ENCODE measurements around the gene LNX1. TPM values are rescaled to one million over a fixed set of nuclear protein-coding genes. Genes with fewer than 3 reads are reported as not detected.

Gene LNX1
- total and polyA plus RNA-seq, 9 of the 15 experiments (the other 6 are each of a cell fraction or from before 2014, with no cell fraction given), result 0.40 to 3.6 (median 2.2) TPM

- TF ChIP-seq CHD7 (IDR thresholded peaks at IDR 0.05; ENCODE audit: low read depth, low read length) (no peak), DACH1 (IDR thresholded peaks at IDR 0.05; ENCODE audit: partially characterized antibody) (no peak), E4F1 (CRISPR knock-in tag; IDR thresholded peaks at IDR 0.05; ENCODE audit: borderline replicate concordance) (no peak), ELF4 (CRISPR knock-in tag; IDR thresholded peaks at IDR 0.05) (no peak), THAP7 (CRISPR knock-in tag; IDR thresholded peaks at IDR 0.05) (no peak), CBX3 (IDR thresholded peaks at IDR 0.05; ENCODE audit: borderline replicate concordance in 1 of 2, low read length in 2 of 2) (no peak), AFF4 (CRISPR knock-in tag; IDR thresholded peaks at IDR 0.05) (no peak), PHF8 (IDR thresholded peaks at IDR 0.05; ENCODE audit: borderline replicate concordance, low read length) (no peak), FOXP1 (CRISPR knock-in tag; IDR thresholded peaks at IDR 0.05) (no peak)
Measured at GRCh38 chr4:53543561-53543960, 47.7 kb downstream of the LNX1 start (continued).
